Smooth muscle cell (in vitro differentiated cells): ENCODE results near the gene HSPA1B. TPM values are rescaled to one million over a fixed set of nuclear protein-coding genes. Genes with fewer than 3 reads are reported as not detected.
A peak's percentile ranks its signal among the peaks of the same experiment; 100 is the strongest.
"Not testable (repeated sequence)": the region's sequence is repeated elsewhere in the genome, so short reads cannot be mapped to it uniquely, and the experiment has no call there.

Experiments used
- DNase-seq: peaks from one replicate; lab custom pipeline; 2025; ENCODE audit not compliant: unreplicated experiment; lab: John Stamatoyannopoulos, UW
- H2AFZ ChIP-seq: fragments of 200-600 bp; sonication (generic); 2 replicates; pipeline ENCODE4 v1.6.0; 2016; ENCODE audit warnings: antibody characterized with exemption, low read depth, mild to moderate bottlenecking
- H3F3A ChIP-seq: fragments of 200-600 bp; sonication (generic); 2 replicates; pipeline ENCODE4 v1.6.0; 2017; ENCODE audit warnings: antibody characterized with exemption, low read depth
- H3K27ac ChIP-seq: fragments of 200-600 bp; sonication (generic); 2 replicates; pipeline ENCODE4 v1.5.1; 2016; ENCODE audit warnings: low read depth, mild to moderate bottlenecking
- H3K27me3 ChIP-seq: fragments of 200-600 bp; sonication (generic); 2 replicates; pipeline ENCODE4 v1.6.1; 2016; ENCODE audit warnings: low read depth, mild to moderate bottlenecking
- H3K36me3 ChIP-seq: fragments of 200-600 bp; sonication (generic); 2 replicates; pipeline ENCODE4 v1.5.1; 2016; ENCODE audit warnings: low read depth
- H3K4me1 ChIP-seq: fragments of 200-600 bp; sonication (generic); 2 replicates; pipeline ENCODE4 v1.5.1; 2016; ENCODE audit warnings: low read depth
- H3K4me2 ChIP-seq: fragments of 200-600 bp; sonication (generic); 2 replicates; pipeline ENCODE4 v1.6.0; 2016; ENCODE audit warnings: mild to moderate bottlenecking
- H3K4me3 ChIP-seq: fragments of 200-600 bp; sonication (generic); 2 replicates; pipeline ENCODE4 v1.5.1; 2016; ENCODE audit warnings: mild to moderate bottlenecking
- H3K79me2 ChIP-seq: fragments of 200-600 bp; sonication (generic); 2 replicates; pipeline ENCODE4 v1.6.0; 2016; ENCODE audit warnings: low read depth, mild to moderate bottlenecking
- H3K9ac ChIP-seq: fragments of 200-600 bp; sonication (generic); 2 replicates; pipeline ENCODE4 v1.6.0; 2016; ENCODE audit warnings: low read depth
- H3K9me3 ChIP-seq: fragments of 200-600 bp; sonication (generic); replicated peaks from 2 replicates; pipeline ENCODE4 v1.5.1; 2016; ENCODE audit warnings: low read depth
- H4K20me1 ChIP-seq: fragments of 200-600 bp; sonication (generic); 2 replicates; pipeline ENCODE4 v1.6.0; 2016; ENCODE audit warnings: low read depth
- WGBS: methylation state at CpG from one replicate; pipeline ENCODE4 v1.1.7; 2016; ENCODE audit warnings: low lambda C conversion rate; 5-methylcytosine and 5-hydroxymethylcytosine counted together
- polyA plus RNA-seq: library from polyadenylated mRNA; unstranded; fragments of >200 nt; fragmentation: Nextera tagmentation; extraction: Ambion mirVana; gene quantifications from 2 replicates; pipeline ENCODE4 v1.2.1, GENCODE V29; 2016
- total RNA-seq: library from RNA; depleted of rRNA; stranded (reverse); fragments of >200 nt; gene quantifications from 2 replicates; pipeline ENCODE4 v1.2.3, GENCODE V29; 2014
- TF ChIP-seq, protein P1 (sequence below): fragments of 200-600 bp; sonication (generic); IDR thresholded peaks from 2 replicates; pipeline ENCODE4 v1.5.1; 2017; ENCODE audit warnings: borderline replicate concordance, mild to moderate bottlenecking, antibody characterized with exemption; ENCODE audit not compliant: insufficient read depth, poor library complexity, severe bottlenecking

Gene HSPA1B
- total and polyA plus RNA-seq, 2 experiments from 2014 or later = 30.7 to 43.1 TPM

DNA sequence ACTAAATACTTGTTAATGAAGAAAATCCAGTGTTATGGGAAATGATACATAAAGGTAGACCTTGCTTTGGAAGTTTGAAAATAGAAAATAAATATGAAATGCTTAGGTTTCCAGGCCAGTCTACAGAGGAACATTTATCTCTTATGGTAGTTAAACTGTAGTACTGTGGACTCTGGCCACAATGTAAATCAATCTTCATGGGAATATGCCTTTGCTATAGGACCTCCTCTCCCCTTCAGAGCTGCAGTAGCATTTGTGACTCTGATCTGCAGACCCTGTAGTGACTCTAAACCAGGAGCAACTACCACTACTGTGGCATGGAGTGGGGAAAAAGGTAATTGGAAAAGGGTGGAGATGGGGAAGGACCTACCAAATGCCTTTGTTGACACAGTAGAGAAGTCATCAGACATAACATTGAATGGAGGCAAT lies 7.7 kb upstream of the HSPA1B start:
- Histone ChIP-seq H3K9ac (no peak overlapping the region), H3K4me1 (peaks cover 13% of the 10 kb centered on the region), H2AFZ (no peak overlapping the region), H4K20me1 (peaks cover 4% of the 10 kb centered on the region), H3K27ac (no peak overlapping the region), H3K9me3 (no peaks in the 10 kb centered on the region), H3K79me2 (peaks cover 14% of the 10 kb centered on the region), H3K4me3 (no peak overlapping the region), H3K4me2 (no peak overlapping the region), H3K36me3 (no peaks in the 10 kb centered on the region), H3F3A (peaks cover 9% of the 10 kb centered on the region), H3K27me3 (no peaks in the 10 kb centered on the region)
- TF ChIP-seq, protein P1, sequence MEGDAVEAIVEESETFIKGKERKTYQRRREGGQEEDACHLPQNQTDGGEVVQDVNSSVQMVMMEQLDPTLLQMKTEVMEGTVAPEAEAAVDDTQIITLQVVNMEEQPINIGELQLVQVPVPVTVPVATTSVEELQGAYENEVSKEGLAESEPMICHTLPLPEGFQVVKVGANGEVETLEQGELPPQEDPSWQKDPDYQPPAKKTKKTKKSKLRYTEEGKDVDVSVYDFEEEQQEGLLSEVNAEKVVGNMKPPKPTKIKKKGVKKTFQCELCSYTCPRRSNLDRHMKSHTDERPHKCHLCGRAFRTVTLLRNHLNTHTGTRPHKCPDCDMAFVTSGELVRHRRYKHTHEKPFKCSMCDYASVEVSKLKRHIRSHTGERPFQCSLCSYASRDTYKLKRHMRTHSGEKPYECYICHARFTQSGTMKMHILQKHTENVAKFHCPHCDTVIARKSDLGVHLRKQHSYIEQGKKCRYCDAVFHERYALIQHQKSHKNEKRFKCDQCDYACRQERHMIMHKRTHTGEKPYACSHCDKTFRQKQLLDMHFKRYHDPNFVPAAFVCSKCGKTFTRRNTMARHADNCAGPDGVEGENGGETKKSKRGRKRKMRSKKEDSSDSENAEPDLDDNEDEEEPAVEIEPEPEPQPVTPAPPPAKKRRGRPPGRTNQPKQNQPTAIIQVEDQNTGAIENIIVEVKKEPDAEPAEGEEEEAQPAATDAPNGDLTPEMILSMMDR = no peak
- no peak for DNase-seq

DNA sequence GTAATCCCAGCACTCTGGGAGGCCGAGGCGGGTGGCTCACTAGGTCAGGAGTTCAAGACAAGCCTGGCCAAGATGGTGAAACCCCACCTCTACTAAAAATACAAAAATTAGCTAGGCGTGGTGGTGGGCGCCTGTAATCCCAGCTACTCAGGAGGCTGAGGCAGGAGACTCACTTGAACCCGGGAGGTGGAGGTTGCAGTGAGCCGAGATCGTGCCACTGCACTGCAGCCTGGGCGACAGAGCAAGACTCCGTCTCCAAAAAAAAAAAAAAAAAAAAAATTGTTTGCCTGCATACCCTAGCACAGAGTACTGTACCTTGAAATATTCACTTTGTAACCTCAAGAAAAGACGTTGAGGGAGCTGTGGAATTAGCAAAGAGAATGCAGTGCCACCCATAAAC lies 7.1 kb upstream of the HSPA1B start:
- not testable (repeated sequence) for H4K20me1 ChIP-seq, H3K27me3 ChIP-seq, H3K9ac ChIP-seq, H3K36me3 ChIP-seq, H3F3A ChIP-seq, H3K9me3 ChIP-seq, H2AFZ ChIP-seq, DNase-seq, H3K27ac ChIP-seq, H3K4me3 ChIP-seq
- H3K4me1 ChIP-seq = peaks cover 13% of the 10 kb centered on the region
- 95% methylated on average over 10 of the region's 10 CpGs for WGBS
- peak overlapping the region; percentile 86 for H3K4me2 ChIP-seq
- H3K79me2 ChIP-seq = peaks cover 14% of the 10 kb centered on the region

DNA sequence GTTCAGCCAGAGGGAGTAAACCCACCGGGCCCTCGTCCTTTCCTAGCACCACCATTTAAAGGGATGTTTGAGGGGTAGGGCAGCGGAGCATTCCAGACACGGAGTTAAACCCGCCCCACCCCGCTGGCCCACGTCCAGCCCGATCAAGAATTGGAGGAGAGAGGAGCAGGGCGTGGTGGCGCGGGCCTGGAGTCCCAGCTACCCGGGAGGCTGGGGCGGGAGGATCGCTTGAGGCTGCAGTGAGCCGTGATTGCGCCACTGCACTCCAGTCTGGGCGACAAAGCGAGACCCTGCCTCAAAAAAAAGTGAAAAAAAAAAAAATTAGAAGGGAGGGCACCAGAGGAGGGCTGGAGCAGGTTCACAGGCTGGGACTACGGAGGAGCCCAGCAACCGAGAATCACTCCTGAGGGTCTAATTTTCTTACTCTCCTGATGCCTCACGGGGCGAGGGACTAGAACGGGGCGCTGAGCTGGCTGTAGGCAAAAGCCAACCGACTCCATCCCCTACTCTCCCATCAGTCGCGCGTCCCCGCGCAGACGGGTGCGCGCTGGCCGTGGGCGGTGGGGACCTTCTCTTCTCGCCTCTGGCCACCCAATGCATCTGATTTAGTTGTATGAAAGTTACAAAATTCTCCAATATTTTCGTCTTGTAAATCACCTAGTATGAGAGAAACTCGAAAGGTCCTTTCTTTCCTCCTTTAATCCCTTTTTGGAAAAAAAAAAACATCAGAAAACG lies 6.1 kb upstream of the HSPA1B start:
- Histone ChIP-seq H3K36me3 (no peaks in the 10 kb centered on the region), H3K4me2 (peak overlapping the region; percentile 86), H2AFZ (peak overlapping the region; percentile 62), H3K9me3 (no peaks in the 10 kb centered on the region), H3K27me3 (no peaks in the 10 kb centered on the region), H3F3A (peaks cover 17% of the 10 kb centered on the region), H4K20me1 (peaks cover 4% of the 10 kb centered on the region), H3K4me1 (peaks cover 18% of the 10 kb centered on the region), H3K27ac (peak overlapping the region; percentile 83), H3K79me2 (peaks cover 14% of the 10 kb centered on the region), H3K9ac (peak overlapping the region; percentile 82), H3K4me3 (peak overlapping the region; percentile 64)
- DNase-seq = peak; percentile 28
- WGBS = 5% methylated on average over 39 of the region's 39 CpGs
- TF ChIP-seq, protein P1 = no peak

DNA sequence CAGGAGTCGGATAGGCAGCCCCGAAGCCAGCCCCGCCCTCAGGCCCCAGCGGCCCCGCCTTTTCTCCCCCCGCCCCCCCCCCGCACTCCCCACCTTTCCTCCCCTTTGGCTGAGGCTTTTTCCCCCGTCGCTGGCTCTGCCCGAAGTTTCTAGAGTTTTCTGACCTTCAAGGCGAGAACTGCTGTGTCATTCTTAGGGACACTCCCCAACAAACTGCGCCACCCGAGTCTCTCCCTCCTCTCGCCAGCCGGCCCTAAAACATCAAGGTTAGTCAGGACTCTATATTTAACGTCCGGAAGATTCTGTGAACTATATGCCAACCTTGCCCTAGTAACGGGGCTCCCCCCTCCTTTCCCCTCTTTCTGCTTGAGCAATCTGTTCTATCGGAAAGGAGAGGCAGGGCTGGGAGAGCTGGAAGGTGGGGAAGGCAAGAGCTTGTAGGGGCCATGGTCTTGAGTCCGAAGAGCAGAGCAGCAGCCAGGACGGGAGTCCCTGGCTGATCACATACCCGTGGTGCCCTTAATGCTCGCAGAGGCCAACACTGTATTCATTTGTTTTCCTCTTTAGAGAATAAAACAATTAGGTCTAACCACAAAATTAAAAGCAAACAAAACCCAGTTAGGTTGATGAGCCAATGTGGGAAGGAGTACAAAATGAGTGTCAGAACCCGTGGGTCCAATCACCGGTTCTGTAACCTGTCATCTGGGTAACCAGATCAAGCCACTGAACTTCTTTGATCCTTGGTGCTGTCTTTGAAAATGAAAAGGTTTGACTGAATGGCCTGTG lies 5.3 kb upstream of the HSPA1B start:
- Histone ChIP-seq H3K79me2 (peaks cover 14% of the 10 kb centered on the region), H3K4me3 (peak overlapping the region; percentile 64), H3K4me1 (peaks cover 22% of the 10 kb centered on the region), H3K27ac (peak overlapping the region; percentile 83), H4K20me1 (peaks cover 4% of the 10 kb centered on the region), H3K9ac (peak overlapping the region; percentile 82), H2AFZ (no peak overlapping the region), H3K4me2 (peak overlapping the region; percentile 86), H3K36me3 (no peaks in the 10 kb centered on the region), H3K9me3 (no peaks in the 10 kb centered on the region), H3F3A (peaks cover 21% of the 10 kb centered on the region), H3K27me3 (no peaks in the 10 kb centered on the region)
- TF ChIP-seq, protein P1 = no peak
- 6% methylated on average over 17 of the region's 25 CpGs for WGBS
- peak; percentile 38 for DNase-seq

DNA sequence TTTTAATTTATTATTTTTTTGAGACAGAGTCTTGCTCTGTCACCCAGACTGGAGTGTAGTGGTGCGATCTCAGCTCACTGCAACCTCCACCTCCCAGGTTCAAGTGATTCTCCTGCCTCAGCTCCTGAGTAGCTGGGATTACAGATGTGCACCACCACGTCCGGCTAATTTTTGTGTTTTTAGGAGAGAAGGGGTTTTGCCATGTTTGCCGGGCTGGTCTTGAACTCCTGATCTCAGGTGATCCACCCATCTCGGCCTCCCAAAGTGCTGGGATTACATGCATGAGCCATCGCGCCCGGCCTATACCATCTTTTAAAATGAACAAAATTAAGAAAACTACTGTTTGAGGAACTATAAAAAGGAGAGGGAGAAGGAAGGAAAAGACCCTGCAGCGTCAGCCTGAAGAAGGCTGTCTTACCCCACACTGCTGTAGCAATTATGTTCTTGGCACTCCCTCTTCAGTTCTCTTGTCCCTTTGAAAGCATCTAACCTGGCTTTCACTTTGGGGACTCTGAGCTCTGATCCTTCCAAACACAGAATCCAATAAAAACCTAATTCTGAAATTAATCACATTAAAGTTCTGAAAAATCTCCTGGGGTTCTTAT lies 3.8 kb upstream of the HSPA1B start:
- 97% methylated on average over 9 of the region's 9 CpGs for WGBS
- not testable (repeated sequence) for H3K36me3 ChIP-seq, DNase-seq, H3K4me3 ChIP-seq, H4K20me1 ChIP-seq, H2AFZ ChIP-seq, H3K9ac ChIP-seq, H3K27me3 ChIP-seq, H3K9me3 ChIP-seq, H3K79me2 ChIP-seq
- H3K4me2 ChIP-seq = peak overlapping the region; percentile 86
- H3F3A ChIP-seq = peaks cover 18% of the 10 kb centered on the region
- peaks cover 14% of the 10 kb centered on the region for H3K4me1 ChIP-seq
- H3K27ac ChIP-seq = peak overlapping the region; percentile 83
